ENCODE measurements around the gene RPLP2.

Gene RPLP2

DNA sequence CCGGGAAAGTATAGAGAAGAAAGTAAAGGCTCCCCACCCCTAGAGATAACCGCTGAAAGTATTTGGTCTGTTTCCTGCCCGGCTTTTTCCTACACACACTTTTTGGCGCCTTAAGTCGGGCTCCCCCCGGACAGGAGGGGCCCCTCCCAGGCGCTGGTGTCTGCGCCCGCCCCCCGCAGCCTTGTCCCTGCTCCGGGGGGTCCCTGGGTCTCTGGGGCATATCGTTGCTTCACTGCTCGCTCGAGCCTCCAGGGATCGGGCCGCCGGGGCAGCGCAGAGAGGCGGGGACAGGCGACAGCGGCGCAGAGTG lies 17.0 kb downstream of the RPLP2 start:
- DNase-seq, result no peak

DNA sequence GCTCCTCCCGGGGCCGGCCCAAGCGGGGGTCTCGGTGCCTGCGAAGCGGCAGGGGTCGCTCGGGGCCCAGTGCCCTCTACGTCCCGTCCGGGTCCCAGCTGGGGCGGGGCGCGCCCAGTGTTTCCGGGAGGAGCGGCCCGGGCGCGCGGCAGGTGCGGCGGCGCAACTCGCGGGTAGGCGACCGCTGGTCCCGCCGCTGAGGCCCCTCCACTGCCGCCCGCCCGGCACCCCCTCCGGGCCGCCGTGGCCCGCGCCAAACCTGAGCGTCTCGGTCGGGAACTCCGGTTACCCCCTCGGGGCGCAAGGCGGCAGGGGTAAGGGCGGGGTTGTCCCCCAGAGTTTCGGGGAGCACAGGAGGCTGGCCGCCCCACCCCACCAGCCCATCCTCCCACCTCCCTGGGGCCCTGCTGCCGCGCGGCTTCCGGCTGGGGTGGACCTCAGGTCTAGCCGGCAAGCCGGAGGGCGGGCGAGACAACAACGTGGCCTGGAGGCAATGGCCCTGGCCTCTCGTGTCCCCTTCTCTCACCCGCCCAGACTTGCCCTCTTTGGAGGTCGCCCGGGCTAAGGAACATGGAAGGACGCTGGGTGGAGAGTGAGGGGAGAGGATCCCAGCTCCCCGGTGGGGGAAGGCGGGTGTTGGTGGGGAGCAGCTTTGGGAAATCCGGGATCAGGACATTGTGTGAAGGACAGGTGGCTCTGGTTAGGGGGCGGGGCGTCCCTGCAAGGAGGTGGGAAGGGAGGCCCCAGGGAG lies 17.6 kb downstream of the RPLP2 start:
- no peak for DNase-seq

DNA sequence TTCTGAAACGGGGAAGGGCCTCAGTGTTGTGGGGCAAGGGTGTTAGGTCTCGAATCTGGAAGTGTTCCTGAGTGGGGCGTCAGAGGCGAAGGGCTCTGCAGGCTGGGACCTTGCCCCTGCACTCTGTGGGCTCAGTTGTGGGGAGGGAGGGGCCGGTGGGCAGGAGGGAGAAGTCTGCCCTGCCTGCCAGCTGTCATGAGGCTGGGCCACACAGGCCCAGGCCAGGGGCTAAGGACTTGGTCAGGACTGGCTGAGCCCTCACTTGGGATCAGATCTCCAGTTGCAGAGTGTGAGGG lies 18.1 kb downstream of the RPLP2 start, which contains the start of gene CRACR2B:
Gene CRACR2B (plus strand): TSS at position 23 of the 296 bp plus-strand sequence. CDS start 689 bp downstream, outside the sequence.
- no peak for DNase-seq

DNA sequence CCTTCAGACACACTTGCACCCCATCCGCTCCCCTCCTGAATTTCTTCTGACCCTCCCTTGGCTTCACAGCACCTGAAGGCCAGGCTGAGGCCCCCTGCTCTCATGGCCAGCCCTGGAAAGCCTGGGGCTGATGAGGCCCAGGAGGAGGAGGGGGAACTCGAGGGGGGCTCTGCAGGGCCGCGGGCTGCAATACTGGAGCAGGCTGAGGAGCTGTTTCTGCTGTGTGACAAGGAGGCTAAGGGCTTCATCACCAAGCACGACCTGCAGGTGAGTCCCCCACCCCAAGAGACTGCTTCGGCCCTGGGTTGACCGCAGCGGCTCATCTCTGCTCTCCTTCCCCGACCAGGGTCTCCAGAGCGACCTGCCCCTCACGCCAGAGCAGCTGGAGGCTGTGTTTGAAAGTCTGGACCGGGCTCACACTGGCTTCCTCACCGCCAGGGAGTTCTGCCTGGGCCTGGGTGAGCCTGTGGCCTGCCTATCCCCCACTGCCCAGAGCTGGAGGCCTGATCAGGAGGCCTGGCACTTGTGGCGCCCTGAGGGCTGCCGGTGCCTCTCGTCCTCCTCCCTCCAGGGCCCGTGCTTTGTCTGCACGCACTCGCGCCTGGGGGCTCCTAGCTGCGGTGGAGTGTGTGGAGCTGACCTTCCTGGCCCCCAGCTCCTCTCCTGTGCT lies 18.9 kb downstream of the RPLP2 start:
- DNase-seq, result no peak

DNA sequence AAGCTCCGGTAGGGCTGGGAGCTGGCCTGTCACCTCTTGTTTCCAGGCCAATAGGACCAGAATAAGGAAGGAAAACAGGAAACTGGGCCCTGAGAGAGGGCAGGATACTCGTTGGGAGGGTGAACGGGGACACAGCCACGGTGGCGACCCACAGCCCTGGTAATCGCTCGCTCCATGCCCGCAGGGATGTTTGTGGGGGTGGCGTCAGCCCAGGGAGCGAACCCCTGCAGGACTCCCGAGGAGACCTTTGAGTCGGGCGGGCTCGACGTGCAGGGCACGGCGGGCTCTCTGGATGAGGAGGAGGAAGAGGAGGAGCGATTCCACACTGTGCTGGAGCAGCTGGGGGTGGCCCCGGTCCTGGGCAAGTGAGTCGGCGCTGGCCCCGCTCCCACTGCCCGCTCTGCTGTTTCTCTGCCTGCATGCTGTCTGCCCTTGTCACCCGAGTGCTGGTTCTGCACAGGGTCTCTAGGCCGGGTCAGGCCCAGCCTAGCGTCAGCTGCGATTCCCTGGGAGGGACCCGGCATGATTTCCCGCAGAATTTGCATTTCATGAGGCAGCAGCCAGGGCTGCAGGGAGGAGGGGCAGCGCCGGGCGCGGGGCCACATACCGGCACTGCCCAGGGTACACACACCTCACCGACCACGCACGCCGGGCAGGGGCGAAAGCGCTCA lies 19.5 kb downstream of the RPLP2 start:
- no peak for DNase-seq

DNA sequence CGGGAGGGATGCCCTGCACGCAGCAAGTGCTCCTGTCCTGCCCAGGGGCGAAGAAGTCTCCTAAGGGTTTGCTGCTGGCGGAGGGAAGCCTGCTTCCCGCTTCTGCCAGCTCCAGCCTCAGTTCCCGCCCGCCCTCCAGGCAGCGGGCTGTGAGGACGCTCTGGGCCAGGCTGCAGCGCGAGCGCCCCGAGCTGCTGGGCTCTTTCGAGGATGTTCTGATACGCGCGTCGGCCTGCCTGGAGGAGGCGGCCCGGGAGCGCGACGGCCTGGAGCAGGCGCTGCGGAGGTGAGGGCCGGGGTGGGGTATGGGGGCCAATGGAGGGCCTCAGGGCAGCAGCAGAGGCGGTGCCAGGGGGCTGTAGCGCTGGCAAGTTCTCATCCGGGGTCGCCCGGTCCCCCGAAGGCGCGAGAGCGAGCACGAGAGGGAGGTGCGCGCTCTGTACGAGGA lies 20.1 kb downstream of the RPLP2 start:
- no peak for DNase-seq

DNA sequence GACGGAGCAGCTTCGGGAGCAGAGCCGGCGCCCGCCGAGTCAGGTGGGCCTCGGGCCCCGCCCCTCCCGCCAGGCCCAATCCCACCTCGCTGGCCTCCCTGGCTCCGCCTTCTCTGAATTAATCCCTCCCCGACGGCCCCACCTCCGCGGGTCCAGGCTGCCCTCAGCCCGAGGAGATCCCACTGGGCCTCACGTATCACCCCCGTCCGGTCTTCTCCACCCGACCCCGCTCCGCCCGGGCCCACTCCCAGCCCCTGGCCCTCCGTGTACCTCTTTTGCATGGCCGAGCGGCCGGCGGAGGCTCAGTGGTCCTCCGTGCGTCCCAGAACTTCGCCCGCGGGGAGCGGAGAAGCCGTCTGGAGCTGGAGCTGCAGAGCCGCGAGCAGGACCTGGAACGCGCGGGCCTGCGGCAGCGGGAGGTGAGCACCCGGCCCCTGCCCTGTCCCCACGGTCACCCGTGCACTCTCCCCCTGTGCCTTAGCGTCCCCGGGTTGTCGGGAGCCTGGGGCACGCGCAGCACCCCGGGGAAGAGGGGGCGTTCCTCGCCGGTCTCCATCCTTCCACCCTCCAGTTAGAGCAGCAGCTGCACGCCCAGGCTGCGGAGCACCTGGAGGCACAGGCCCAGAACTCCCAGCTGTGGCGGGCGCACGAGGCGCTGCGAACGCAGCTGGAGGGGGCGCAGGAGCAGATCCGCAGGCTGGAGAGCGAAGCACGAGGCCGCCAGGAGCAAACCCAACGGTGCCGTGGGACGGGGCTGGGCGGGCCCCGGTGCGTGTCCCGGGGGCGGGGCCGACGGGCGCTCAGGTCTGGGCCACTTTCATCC lies 20.7 kb downstream of the RPLP2 start:
- no peak for DNase-seq

DNA sequence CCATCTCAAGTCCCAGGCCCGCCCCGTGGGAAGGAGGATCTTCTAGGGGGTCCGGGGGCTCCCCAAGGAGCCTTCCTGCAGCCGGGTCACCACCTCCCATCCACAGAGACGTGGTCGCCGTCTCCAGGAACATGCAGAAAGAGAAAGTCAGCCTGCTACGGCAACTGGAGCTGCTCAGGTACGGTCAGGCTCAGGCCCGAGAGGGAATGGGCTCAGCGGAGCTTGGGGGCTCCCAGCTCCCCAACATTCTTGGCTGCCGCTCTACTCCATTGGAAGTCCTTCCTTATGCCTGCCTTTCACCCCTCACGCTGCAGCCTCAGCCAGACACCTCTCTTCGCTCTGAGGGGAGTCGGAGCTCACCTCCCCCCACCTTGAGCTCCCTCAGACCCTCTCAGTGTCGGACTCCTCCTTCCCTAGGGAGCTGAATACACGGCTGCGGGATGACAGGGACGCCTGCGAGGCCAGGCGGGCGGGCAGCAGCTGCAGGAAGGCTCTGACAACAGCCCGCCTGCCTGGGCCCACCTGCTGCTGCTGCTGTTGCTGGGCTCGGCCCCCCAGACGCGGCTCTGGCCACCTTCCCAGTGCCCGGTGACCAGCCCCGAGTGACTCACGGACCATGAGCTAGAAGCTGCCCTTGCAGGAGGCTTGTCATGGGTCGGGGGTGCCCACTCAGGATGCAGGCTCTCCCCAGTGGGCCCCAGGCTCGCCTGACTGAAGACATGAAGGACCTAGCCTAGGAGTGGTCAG lies 21.5 kb downstream of the RPLP2 start:
- DNase-seq, result no peak

DNA sequence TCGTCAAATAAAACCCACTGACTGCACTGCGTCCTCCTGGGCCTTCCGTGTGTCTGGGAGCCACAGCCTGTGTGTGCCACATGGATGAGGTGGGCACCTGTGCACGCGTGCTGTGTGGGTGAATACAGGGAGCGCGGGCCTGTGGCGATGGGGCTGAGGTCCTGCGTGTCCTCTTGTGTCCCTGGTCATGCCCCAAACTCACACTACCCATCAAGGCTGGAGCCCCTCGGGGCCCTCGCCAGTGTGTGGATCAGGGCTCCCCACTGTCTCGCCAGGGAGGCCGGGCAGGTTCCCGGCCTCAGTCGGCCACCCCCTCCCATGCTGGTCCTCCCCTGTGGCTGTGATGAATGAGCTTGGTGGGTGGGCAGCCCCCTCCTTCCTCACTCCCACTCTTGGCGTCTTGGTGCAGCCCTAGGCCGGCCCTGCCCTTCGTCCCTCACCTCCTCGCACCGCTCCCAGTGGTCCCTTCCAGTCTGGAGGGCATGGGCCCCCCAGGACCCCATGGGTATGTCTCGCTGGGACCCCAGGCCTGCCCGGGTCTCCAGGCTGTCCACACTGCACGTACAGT lies 22.3 kb downstream of the RPLP2 start:
- DNase-seq, result no peak

DNA sequence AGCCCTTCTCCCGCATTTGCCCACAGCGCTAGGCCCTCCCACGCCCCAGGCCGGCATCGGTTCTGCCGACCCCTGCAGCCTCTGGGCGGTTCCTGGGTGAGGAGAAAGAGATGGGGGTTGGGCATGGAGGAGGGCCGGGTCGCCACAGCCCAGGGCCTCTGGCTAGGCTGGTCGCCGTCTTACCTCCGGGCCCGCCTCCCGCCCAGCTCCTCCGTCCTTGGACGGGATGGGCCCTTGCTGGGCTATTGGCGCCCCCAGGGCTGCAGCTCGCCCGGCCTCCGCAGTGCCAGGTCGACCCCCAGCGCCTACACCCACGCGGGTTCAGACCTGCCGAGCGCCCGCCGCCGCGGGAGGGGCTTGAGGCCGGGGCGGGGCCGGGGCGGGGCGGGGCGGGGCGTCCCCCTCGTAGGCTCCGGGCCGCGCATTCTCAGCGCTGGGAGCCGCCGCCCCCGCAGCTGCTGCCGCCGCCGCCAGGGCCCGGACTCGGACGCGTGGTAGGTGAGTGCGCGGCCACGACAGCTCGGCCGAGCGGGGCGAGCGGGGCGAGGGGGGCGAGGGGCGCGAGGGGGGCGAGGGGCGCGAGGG lies 22.9 kb downstream of the RPLP2 start, which contains the start of gene CD151:
Gene CD151 (plus strand): TSS at position 424 of the 585 bp plus-strand sequence. CDS start 3,118 bp downstream, outside the sequence.
- no peak for DNase-seq

DNA sequence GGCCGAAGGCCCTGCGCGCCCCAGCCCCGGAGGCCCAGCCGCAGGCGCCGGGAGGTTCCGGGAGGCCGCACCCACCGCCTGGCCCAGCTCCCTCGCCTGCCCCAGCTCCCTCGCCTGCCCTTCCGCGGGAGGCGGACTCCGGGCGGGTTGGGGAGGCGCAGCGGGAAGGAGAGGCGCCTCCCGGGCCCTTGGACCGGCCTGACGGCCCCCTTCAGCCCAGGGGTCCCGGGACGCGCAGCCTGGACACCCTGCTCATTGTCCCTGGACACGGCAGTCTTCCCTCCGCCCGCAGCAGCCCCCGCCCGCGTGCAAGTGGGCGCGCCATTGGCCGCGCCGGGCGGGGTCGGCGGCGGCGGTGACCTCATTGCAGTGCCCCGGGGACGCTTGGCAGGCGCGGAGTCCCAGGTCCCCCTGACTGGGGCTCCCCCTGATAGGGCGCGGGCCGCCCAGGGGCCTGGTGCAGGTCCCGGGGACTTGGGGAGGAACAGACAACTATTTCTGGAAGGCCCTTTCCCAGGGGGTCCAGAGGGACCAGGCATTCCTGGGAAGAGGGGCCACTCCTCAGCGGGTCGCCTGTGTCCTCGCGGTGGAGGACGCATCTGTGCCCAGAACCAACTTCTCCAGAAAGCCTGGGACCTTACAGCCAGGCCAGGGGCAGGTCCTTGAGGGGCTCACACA lies 23.5 kb downstream of the RPLP2 start:
- DNase-seq, result no peak

DNA sequence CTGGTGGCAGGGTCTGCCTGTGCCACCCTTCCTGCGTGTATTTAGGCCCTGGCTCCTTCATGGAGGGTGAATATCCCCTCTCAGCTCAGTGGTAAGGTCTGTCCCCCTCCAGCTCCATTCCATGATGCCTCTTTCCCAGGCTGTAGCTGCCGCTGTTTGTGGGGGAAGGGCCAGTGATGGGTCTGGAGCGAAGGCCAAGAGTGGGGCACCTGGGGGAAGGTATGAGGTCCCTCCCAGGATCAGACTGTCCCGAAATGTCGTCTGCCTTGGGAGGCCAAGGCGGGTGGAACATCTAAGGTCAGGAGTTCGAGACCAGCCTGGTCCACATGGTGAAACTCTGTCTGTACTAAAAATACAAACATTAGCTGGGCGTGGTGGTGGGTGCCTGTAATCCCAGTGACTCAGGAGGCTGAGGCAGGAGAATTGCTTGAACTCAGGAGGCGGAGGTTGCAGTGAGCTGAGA lies 24.1 kb downstream of the RPLP2 start:
- no peak for DNase-seq

DNA sequence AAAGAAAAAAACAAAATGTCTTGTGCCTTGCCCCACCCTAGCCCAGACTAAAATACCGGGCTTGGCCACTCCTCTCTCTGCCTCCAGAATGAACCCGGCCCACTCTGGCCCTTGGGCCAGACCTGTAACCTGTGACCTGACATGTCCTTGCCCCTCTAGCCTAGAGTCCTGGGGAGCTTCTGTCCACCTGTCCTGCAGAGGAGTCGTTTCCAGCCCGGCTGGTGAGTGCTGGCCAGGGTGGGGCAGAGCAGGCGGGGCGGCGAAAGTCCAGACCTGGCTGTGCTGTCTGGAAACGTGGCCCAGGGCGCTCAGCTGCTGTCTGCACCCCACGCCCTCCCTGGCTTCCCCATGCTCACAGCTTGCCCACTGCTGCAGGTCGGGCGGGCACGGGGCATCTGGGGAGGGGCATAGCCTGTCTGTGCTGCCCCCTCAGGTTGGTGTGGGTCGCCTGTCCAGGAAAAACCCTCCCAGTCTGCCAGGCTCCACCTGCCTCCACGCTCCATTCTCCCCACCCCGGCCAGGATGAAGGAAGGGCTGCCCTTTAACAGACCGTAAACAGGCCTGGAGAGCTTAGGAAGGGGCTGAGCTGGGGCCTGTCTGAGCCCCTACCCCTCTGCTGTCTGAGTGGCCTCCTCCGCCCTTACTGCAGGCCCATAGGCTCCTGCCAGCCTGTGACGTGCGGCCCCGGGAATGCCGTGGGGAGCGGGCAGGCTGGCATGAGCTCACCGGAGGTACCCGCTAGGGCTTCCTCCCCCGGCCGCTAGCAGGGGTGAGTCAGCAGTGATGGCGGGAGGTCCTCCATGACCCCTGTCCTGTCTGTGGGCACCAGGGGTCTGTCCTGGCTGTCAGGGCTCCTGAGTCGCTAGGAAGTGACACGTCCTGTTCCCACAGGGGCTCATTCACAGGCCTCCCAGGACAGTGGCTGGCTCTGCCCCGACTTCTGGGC lies 24.9 kb downstream of the RPLP2 start:
- DNase-seq, result no peak

DNA sequence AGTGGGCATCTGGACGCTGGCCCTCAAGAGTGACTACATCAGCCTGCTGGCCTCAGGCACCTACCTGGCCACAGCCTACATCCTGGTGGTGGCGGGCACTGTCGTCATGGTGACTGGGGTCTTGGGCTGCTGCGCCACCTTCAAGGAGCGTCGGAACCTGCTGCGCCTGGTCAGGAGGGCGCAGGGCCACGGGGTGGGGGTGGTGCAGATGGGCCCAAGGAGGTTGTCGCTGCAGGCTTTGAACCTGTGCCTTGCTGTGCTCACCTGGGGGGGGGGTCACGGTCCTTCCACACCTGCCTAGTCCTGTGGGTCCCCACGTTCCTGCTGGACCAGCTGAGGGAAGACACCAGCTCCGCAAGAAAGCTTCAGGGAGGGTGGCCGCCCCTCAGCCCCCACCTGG lies 26.5 kb downstream of the RPLP2 start:
- DNase-seq, result no peak

DNA sequence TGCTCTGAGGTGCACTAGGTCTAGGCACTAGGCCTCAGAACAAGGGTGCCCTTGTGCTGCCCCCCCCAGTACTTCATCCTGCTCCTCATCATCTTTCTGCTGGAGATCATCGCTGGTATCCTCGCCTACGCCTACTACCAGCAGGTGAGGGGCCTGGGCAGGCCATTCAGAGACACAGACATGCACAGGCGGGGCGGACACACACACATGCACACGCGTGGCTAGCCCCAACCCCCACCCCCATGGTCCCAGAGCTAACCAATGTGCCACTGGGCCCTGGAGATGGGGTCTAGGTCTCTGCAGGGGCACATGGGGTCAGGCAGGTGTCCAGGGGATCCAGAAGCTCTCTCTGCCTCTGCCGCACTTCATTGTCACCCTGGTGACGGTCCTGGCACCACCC lies 26.9 kb downstream of the RPLP2 start:
- no peak for DNase-seq

DNA sequence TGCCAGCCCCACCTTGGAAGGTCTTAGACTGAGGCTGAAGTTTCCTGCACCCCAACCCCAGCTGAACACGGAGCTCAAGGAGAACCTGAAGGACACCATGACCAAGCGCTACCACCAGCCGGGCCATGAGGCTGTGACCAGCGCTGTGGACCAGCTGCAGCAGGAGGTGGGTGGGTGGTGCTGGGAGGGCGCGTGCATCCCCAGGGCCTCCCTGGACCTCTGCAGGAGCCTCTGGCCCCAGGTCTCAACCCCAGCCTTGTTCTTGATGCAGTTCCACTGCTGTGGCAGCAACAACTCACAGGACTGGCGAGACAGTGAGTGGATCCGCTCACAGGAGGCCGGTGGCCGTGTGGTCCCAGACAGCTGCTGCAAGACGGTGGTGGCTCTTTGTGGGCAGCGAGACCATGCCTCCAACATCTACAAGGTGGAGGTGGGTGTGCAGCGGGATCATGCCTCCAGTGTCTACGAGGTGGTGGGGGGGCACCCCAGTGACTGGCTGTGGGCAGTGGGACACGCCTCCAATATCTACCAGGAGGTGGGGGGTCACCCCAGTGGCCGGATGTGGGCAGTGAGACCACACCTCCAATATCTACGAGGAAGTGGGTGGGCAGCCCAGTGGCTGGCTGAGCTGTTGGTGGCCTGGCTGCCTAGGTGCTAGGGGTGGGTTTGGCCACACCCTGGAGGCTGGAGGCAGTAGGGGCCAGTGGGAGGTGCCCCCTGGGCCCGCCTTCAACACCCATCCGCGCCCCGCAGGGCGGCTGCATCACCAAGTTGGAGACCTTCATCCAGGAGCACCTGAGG lies 27.6 kb downstream of the RPLP2 start:
- no peak for DNase-seq

DNA sequence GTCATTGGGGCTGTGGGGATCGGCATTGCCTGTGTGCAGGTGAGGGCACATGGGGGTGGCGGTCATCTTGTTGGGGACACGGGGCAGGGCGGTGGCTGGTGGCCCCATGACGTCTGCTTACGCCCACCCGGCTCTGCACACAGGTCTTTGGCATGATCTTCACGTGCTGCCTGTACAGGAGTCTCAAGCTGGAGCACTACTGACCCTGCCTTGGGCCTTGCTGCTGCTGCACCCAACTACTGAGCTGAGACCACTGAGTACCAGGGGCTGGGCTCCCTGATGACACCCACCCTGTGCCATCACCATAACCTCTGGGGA lies 28.2 kb downstream of the RPLP2 start:
- no peak for DNase-seq

DNA sequence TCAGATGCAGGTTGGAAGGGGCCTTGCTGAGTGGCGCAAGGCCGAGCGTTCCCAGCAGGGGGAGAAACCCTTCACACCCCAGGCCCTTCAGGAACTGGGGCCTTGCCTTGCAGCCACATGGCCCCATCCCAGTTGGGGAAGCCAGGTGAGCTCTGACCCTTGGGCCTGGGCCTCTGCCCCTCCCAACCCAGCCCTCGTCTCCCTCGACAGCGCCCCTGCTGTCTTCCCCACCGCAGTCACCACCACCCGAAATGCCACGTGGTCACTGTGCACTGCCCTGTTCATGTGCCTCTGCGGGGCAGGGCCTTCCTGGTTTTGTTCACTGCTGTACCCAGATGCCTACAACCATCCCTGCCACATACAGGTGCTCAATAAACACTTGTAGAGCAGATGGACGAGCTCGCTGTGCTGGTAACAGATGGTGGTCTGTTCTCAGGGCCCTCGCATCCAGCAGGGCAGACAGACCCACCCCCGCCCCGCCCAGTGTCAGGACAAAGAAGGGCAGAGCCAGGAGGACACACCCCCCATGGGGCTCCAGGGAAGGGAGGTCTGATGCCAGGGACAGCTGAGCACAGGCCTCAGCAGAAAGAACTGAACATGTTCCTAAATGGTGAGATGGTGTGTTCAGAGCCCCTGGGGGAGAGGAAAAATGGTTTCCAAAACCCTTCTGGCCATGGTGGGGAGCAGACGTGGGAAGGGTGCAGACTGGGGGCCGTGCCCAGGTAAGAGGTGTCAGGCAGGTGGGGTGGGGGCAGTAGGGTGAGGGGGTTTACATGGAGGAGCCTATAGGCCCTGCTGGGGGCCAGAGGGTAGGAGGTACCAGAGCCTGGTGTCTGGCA lies 28.9 kb downstream of the RPLP2 start:
- DNase-seq, result no peak
